Heart left ventricle (tissue), 13 donors: ENCODE results near the gene IL24.

Source experiments
- POLR2A ChIP-seq, 2 donors: fragments of 450-650 bp; IDR thresholded peaks; one replicate each; pipeline ENCODE4 v1.6.1; 2017; ENCODE audit warnings: antibody characterized with exemption in 2 of 2, mild to moderate bottlenecking in 2 of 2, moderate library complexity in 2 of 2
- TF ChIP-seq, protein P1 (sequence below), 12 donors: fragments of 200-600 bp; sonication (generic) in 4 of 12; IDR thresholded peaks; one replicate each; pipeline versions ENCODE4 v1.5.0 to v1.8.0; 2018 to 2022; ENCODE audit warnings: antibody characterized with exemption in 12 of 12, mild to moderate bottlenecking in 5 of 12
- donor health status: ischemic (EF 13 %, LVEDD 7.1; RV severe dilation, severe dysfunction).
- donor health status: DM: no; HTN: yes; CAD: no.
- donor health status: DM: no; HTN: no; CAD: no.
- donor health status: ischemic (EF 25% LVEDD 6.9; RV normal size, moderate dysfunction).
- donor health status: ischemic (EF 25% LVEDD 5.7; RV mildly dilated, moderate dysfunction).
- donor health status: ischemic (EF 35%, LVEDD 5.7; RV mildly dilated, moderate dysfunction).
- donor health status: nonischemic (EF 11% LVEDD 7.7; RV severe dilation, severe dysfunction).
- donor health status: DM: yes; HTN: yes; CAD: no.
- donor health status: PGD.
- donor health status: ischemic (EF 29% LVEDD 5.4; RV normal size, mild dysfunction).
- donor health status: nonischemic (EF 23%, LVEDD 6.1; RV moderate dilation, normal function).

DNA sequence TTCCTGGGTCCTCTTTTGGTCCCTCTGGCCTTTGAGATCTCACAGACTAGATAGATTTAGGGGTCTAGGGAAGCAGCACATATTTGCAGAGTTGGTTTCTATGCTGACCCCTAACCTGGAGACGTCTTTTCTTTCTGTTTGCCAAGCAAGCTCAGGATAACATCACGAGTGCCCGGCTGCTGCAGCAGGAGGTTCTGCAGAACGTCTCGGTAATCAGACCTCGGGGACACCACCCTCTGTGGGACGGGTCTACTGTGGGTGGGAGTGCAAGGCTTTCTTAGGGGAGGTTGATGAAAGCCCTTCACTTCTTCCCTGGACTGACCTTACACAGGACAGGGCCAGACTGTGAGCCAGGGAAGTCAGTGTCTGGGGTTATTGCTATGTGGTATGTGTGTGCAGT, 2.9 kb downstream of the IL24 start:
- TF ChIP-seq POLR2A (IDR thresholded peaks at IDR 0.05), result no peak
- TF ChIP-seq, protein P1, sequence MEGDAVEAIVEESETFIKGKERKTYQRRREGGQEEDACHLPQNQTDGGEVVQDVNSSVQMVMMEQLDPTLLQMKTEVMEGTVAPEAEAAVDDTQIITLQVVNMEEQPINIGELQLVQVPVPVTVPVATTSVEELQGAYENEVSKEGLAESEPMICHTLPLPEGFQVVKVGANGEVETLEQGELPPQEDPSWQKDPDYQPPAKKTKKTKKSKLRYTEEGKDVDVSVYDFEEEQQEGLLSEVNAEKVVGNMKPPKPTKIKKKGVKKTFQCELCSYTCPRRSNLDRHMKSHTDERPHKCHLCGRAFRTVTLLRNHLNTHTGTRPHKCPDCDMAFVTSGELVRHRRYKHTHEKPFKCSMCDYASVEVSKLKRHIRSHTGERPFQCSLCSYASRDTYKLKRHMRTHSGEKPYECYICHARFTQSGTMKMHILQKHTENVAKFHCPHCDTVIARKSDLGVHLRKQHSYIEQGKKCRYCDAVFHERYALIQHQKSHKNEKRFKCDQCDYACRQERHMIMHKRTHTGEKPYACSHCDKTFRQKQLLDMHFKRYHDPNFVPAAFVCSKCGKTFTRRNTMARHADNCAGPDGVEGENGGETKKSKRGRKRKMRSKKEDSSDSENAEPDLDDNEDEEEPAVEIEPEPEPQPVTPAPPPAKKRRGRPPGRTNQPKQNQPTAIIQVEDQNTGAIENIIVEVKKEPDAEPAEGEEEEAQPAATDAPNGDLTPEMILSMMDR (IDR thresholded peaks at IDR 0.05), result no peak
